ENCODE measurements around the gene GAMT. TPM values are rescaled to one million over a fixed set of nuclear protein-coding genes. Genes with fewer than 3 reads are reported as not detected.

The GAMT gene
- total RNA-seq, 2 experiments from 2014 or later: 27.8 to 29.5 TPM

GRCh38 chr19:1425102-1425837, 23.9 kb upstream of the GAMT start:
- ChIA-PET POLR2A (interaction anchor here (0.8 to 1.3 kb wide), 2 partner anchors 13 to 15 kb away, joined by 3 to 5 read pairs; partner anchors contain the start of gene RPS15), CTCF (no interaction called here)
- ATAC-seq (no peak), DNase-seq (no peak)
- Mint-ChIP-seq H3K27ac (no peak overlapping the region), H3K4me1 (ENCODE audit: low read depth) (no peaks in the 10 kb centered on the region), H3K27me3 (no peaks in the 10 kb centered on the region), H3K9me3 (no peaks in the 10 kb centered on the region), H3K36me3 (ENCODE audit: low read depth) (peaks cover 32% of the 10 kb centered on the region), H3K4me3 (no peak overlapping the region)
- intact Hi-C loops (cut with micrococcal nuclease): no loop called here
- no peak for TF ChIP-seq CTCF (IDR thresholded peaks at IDR 0.05)

- no peaks in the 10 kb centered on the region for H3K4me1 Mint-ChIP-seq (ENCODE audit: low read depth)
- CTCF ChIA-PET: no interaction called here
- POLR2A ChIA-PET: interaction anchor here (0.8 to 1.5 kb wide), 2 partner anchors 12 to 13 kb away, joined by 3 to 4 read pairs; partner anchors contain the start of gene RPS15
- intact Hi-C loops (cut with micrococcal nuclease): no loop called here
- DNase-seq (no peak), ATAC-seq (no peak)
- no peak overlapping the region for H3K27ac Mint-ChIP-seq
- no peak for TF ChIP-seq CTCF (IDR thresholded peaks at IDR 0.05)
- no peaks in the 10 kb centered on the region for H3K9me3 Mint-ChIP-seq
- peaks cover 36% of the 10 kb centered on the region for H3K36me3 Mint-ChIP-seq (ENCODE audit: low read depth)
- H3K27me3 Mint-ChIP-seq: no peaks in the 10 kb centered on the region
- no peak overlapping the region for H3K4me3 Mint-ChIP-seq
These were observed 23.0 kb upstream of the GAMT start for GRCh38 chr19:1424192-1424955.

GRCh38 chr19:1423436-1424191, 22.3 kb upstream of the GAMT start:
- TF ChIP-seq CTCF (IDR thresholded peaks at IDR 0.05): no peak
- DNase-seq (no peak), ATAC-seq (no peak)
- H3K4me1 Mint-ChIP-seq (ENCODE audit: low read depth): no peaks in the 10 kb centered on the region
- no peak overlapping the region for H3K27ac Mint-ChIP-seq
- no peaks in the 10 kb centered on the region for H3K27me3 Mint-ChIP-seq
- no peak overlapping the region for H3K4me3 Mint-ChIP-seq
- H3K36me3 Mint-ChIP-seq (ENCODE audit: low read depth): peaks cover 42% of the 10 kb centered on the region
- no peaks in the 10 kb centered on the region for H3K9me3 Mint-ChIP-seq
- ChIA-PET POLR2A (interaction anchor here (1.5 kb wide), 1 partner anchor 12 kb away, joined by 4 read pairs; no protein-coding TSS in a partner anchor), CTCF (no interaction called here)
- intact Hi-C loops (cut with micrococcal nuclease): no loop called here

GRCh38 chr19:1422943-1423342, 21.6 kb upstream of the GAMT start:
- H3K27me3 Mint-ChIP-seq: no peaks in the 10 kb centered on the region
- H3K4me1 Mint-ChIP-seq (ENCODE audit: low read depth): peaks cover 2% of the 10 kb centered on the region
- no peak overlapping the region for H3K4me3 Mint-ChIP-seq
- DNase-seq (no peak), ATAC-seq (no peak)
- no peaks in the 10 kb centered on the region for H3K9me3 Mint-ChIP-seq
- TF ChIP-seq CTCF (IDR thresholded peaks at IDR 0.05): no peak
- H3K27ac Mint-ChIP-seq: no peak overlapping the region
- CTCF ChIA-PET: no interaction called here
- H3K36me3 Mint-ChIP-seq (ENCODE audit: low read depth): peaks cover 45% of the 10 kb centered on the region
- POLR2A ChIA-PET: no interaction called here
- intact Hi-C loops (cut with micrococcal nuclease): no loop called here

Data from activated CD8-positive, alpha-beta T cell treated with anti-CD3 and anti-CD28 coated beads for 36 hours (primary cell).